ENCODE data around the gene NFKBIE. TPM values are rescaled to one million over a fixed set of nuclear protein-coding genes. Genes with fewer than 3 reads are reported as not detected.

Gene NFKBIE
- total RNA-seq, 2 donors from 2014 or later, result 18.9 to 68.6 TPM

GRCh38 chr6:44250067-44250717, 15.2 kb downstream of the NFKBIE start:
- Histone ChIP-seq H3K4me3 (no peak overlapping the region), H3K36me3 (replicated peaks in 1 of 2; ENCODE audit: insufficient read depth in 1 of 2, low read depth in 2 of 2) (peaks cover 44 to 54% of the 10 kb centered on the region in 2 donors), H3K27me3 (no peaks in the 10 kb centered on the region), H3K4me1 (peaks cover 72% of the 10 kb centered on the region), H3K27ac (peak overlapping the region in 1 of 4 donors; percentile 13), H3K9me3 (no peaks in the 10 kb centered on the region)
- 53 to 61% methylated on average over 6 of the region's 6 CpGs for WGBS, 2 donors
- intact Hi-C loops (cut with DNase I), result no loop called here
- TF ChIP-seq CTCF (IDR thresholded peaks at IDR 0.05), result no peak
- TF ChIP-seq POLR2A (IDR thresholded peaks at IDR 0.05), result no peak
- DNase-seq (no peak), ATAC-seq (no peak)

- Histone ChIP-seq H3K9me3 (no peaks in the 10 kb centered on the region), H3K27ac (peak overlapping the region in 3 of 4 donors; percentile 13 to 99 (median 98)), H3K27me3 (no peaks in the 10 kb centered on the region), H3K4me1 (peaks cover 67% of the 10 kb centered on the region), H3K4me3 (no peak overlapping the region), H3K36me3 (replicated peaks in 1 of 2; ENCODE audit: insufficient read depth in 1 of 2, low read depth in 2 of 2) (peaks cover 41 to 51% of the 10 kb centered on the region in 2 donors)
- intact Hi-C loops (cut with DNase I), result no loop called here
- no peak for ATAC-seq
- TF ChIP-seq CTCF (IDR thresholded peaks at IDR 0.05) (no peak), POLR2A (IDR thresholded peaks at IDR 0.05) (no peak)
- DNase-seq, result no peak
- WGBS, 2 donors, result 40 to 41% methylated on average over 7 to 9 of the region's 9 CpGs
Observed at GRCh38 chr6:44249082-44249748, 16.1 kb downstream of the NFKBIE start.

- peak overlapping the region in 1 of 2 donors; percentile 91 for H3K4me3 ChIP-seq
- H3K27ac ChIP-seq, result peak overlapping the region; percentile 98 to 99 (median 99)
- DNase-seq, result no peak
- intact Hi-C loops (cut with DNase I), result no loop called here
- peaks cover 62% of the 10 kb centered on the region for H3K4me1 ChIP-seq
- no peaks in the 10 kb centered on the region for H3K27me3 ChIP-seq
- no peaks in the 10 kb centered on the region for H3K9me3 ChIP-seq
- WGBS, 2 donors, result 0 to 10% methylated on average over 1 of the region's 1 CpG
- no peak for ATAC-seq
- peaks cover 38 to 44% of the 10 kb centered on the region in 2 donors for H3K36me3 ChIP-seq (replicated peaks in 1 of 2; ENCODE audit: insufficient read depth in 1 of 2, low read depth in 2 of 2)
- TF ChIP-seq POLR2A (IDR thresholded peaks at IDR 0.05) (no peak), CTCF (IDR thresholded peaks at IDR 0.05) (no peak)
Observed at GRCh38 chr6:44248579-44248978, 16.8 kb downstream of the NFKBIE start.

GRCh38 chr6:44247338-44248302, 17.7 kb downstream of the NFKBIE start:
- Histone ChIP-seq H3K27me3 (no peaks in the 10 kb centered on the region), H3K36me3 (replicated peaks in 1 of 2; ENCODE audit: insufficient read depth in 1 of 2, low read depth in 2 of 2) (peaks cover 28 to 35% of the 10 kb centered on the region in 2 donors), H3K4me1 (peaks cover 52% of the 10 kb centered on the region), H3K4me3 (peak overlapping the region; percentile 91 to 100), H3K9me3 (no peaks in the 10 kb centered on the region), H3K27ac (peak overlapping the region; percentile 98 to 99 (median 99))
- intact Hi-C loops (cut with DNase I), result no loop called here
- peak; percentile 81 to 87 (median 85) for DNase-seq
- TF ChIP-seq CTCF (IDR thresholded peaks at IDR 0.05) (no peak), POLR2A (IDR thresholded peaks at IDR 0.05) (no peak)
- ATAC-seq, result peak; percentile 60
- WGBS, 2 donors, result 0 to 1% methylated on average over 29 to 48 of the region's 52 CpGs
